ENCODE results near the gene CFAP77.

The CFAP77 gene

GRCh38 chr9:132584601-132585560, 174.9 kb downstream of the CFAP77 start:
- DNase-seq: no peak

GRCh38 chr9:132585954-132586829, 176.2 kb downstream of the CFAP77 start:
- no peak for DNase-seq

GRCh38 chr9:132586830-132587591, 177.0 kb downstream of the CFAP77 start:
- DNase-seq: no peak

DNA sequence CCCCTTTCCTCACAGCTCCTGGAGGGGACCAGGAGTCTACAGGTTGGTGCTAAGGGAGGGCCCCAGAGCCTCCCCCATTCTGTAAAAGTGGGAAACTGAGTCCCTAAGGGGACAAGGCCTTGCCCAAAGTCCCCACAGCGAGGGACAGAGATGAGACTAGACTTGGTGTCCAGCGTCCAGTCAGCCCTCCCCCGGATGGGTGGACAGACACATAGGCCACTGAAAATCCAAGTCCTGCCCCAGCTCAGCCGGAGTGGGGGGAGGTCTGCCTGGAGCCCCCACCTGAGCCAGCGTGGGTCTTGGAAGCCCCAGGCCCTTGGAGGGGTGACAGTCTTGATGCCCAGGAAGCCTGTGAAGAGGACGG, 177.6 kb downstream of the CFAP77 start:
- DNase-seq: no peak

- DNase-seq: no peak
Observed at GRCh38 chr9:132588098-132588497, 178.1 kb downstream of the CFAP77 start.

DNA sequence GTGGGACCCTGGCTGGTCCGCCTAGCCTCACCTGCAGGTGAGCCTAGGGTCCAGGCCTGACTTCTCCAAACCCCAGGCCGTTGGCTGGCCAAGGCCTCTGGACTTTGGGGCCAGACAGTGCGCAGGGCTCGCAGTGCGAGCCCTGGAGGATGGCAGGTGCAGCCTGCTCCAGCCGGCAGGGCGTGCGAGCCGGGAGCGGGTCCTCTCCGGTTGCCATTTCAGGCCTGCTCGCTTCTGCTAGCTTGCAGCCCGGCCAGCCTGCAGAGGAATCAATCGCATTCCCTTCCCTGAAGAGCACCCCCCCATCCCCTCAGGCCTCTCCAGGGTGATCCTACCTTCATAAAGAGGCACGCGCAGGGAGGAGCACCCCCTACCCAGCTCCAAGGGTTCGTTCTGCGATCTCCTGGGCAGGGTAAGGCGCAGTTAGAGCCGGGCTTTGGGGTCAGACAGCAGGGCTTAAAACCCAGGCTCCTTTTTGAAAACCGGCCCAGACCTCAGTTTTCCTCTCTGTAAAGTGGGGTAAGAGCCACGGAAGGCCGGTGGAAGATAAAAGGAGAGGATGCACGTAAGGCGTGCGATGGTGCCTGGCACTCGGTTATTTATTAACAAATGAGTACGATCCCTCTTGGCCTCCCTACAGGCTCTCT, 178.6 kb downstream of the CFAP77 start:
- no peak for DNase-seq

DNA sequence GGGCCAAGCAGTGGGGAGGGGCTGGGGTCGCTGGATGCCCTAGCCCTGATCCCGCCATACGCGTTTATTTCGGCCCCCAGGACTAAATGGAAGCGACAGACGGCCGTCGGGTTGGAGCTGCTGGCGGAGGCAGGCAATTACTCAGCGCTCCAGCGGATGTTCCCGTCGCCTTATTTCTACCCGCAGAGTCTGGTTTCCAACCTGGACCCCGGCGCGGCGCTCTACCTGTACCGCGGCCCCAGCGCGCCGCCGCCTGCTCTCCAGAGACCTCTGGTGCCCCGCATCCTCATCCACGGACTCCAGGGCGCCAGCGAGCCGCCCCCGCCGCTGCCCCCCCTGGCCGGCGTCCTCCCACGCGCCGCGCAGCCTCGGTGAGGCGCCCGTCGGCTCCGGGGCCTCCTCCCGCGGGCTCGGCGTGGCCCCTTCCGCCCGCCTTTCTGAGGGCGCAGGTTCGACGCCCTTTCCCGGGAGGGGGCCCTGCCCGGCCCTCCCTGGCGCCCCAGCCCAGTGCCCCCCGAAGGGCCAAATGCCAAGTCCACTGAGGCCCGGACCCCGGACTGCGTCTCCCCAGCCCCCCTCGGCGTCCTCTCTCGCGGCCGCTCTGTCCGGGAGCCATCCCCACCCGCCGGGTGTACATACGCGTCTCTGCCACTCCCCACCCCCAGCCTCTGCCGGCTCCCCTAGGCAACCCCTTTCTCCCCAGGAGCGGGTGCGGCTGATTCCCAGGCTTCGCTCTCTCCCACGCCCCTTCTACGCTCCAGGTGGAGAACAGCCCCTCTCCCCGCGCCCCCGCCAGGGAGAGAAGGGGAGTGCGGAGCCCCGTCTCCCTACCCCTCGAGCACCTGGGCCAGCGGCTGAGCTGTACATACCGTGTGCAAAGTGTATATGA, 179.4 kb downstream of the CFAP77 start:
- DNase-seq: no peak

GRCh38 chr9:132590037-132590317, 180.0 kb downstream of the CFAP77 start:
- no peak for DNase-seq

GRCh38 chr9:132590318-132591182, 180.5 kb downstream of the CFAP77 start:
- no peak for DNase-seq

- no peak for DNase-seq
Observed at GRCh38 chr9:132591244-132591643, 181.2 kb downstream of the CFAP77 start.

DNA sequence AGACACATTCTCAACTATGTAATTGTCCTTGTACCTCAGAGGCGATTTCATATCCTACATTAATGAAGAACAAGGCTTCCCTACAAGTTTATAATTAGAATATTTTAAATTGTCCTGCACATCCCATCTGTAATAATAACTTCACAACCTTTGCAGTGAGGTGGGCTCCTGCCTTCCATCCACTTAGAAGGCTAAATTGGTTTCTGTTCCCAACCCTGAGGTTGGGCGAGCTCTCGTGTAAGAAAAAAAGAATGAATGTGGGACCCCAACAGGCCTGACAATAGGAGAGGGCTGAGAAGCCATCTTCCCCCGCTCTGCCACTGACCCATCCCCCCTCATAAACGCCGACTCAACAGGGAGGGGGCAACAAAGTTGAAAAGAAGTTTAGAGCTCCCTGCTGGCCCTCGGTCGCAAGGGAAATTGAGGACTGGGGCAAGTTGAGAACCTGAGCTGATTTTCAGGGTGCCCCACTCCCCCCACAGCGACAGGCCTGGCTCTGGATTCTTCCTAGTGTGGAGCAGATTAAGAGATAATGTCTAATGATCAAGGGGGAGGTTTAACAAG, 181.8 kb downstream of the CFAP77 start:
- DNase-seq: no peak

DNA sequence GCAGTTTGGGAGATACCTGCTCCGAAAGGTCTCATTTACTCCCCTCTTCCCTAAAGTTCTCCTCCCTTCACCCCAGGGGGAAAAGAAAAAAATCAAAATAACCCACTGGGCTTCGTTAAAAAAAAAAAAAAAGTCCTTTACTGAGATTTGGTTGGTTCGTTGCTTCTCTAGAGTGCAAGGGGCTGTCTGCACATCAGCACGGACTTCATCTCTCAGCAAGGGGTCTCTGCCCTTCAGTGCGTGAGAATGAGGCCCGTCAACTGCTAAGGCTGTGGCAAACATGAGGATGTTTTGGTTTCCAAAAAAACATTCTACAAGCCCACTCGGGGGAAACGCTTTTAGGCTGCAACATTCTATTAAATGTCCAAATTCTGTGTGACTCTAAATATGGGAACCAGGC, 182.4 kb downstream of the CFAP77 start:
- DNase-seq: no peak

DNA sequence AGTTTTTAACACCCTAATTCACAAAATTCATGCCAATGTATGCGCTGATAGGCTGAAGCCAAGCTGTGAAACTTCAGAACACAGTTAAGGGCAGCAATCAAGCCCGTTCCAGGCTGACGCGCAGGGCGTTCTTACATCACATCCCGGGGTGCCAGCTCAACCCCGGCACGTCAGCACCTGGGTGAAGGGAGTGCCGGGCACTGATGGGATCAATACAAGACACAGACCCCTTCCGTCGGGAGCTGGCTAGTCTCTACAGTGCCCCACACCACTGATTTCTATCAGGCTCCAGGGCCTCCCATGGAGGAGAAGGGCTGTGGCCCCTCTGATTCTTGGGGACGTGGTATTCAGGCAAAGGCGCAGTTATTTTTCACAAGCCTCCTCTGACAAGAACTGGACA, 184.4 kb downstream of the CFAP77 start:
- DNase-seq: no peak

DNA sequence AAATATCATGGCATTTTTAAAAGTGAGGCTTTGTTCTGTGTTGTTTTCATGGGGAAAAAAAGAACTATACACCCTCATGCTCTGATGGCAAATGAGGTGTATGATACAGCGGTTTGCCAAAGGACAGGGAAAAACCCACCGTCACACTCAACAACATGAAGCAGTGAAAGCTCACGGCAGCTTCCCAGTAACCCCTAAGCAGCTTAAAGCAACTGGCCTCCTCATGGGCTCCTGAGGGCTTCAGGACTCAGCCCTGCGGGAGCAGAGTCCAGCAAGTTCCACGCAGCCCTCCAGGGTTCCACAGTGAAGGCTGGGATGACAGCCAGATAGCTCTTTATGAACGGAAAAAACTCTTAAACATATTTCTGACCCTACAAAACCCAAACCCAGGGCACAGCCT, 185.3 kb downstream of the CFAP77 start:
- DNase-seq: no peak

GRCh38 chr9:132596200-132596599, 186.2 kb downstream of the CFAP77 start:
- no peak for DNase-seq

DNA sequence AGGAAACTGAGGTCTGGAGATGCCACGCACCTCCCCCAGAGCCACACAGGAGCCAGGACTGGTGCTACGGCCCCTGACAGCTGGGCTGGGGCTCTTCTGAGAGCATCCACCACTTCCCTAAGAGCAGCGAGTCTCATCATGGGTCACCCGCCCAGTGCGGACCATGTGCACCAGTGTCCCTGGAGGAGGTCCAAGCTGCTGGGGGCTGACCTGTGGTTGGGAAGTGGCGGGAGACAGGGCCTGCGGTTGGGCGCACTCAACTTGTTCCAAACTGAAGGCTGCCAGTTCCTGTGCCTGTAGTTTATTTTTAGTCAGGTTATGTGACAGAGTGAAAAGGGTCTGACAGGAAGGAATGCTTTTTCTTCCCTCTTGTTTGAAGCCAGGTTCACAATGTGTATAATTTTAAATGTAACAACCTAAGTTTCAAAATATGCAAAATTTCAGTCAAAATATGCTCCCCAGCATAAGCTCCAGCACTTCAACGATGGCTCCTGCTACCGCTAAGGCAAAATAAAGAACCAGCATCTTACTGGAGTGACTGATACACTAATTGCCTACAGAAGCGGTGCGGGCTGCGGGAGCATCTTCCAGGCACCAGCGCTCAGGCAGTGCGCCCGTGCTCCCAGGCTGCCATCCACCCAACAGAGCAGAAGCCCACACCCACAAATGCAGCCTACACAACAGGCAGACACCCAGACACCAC, 187.2 kb downstream of the CFAP77 start:
- no peak for DNase-seq

DNA sequence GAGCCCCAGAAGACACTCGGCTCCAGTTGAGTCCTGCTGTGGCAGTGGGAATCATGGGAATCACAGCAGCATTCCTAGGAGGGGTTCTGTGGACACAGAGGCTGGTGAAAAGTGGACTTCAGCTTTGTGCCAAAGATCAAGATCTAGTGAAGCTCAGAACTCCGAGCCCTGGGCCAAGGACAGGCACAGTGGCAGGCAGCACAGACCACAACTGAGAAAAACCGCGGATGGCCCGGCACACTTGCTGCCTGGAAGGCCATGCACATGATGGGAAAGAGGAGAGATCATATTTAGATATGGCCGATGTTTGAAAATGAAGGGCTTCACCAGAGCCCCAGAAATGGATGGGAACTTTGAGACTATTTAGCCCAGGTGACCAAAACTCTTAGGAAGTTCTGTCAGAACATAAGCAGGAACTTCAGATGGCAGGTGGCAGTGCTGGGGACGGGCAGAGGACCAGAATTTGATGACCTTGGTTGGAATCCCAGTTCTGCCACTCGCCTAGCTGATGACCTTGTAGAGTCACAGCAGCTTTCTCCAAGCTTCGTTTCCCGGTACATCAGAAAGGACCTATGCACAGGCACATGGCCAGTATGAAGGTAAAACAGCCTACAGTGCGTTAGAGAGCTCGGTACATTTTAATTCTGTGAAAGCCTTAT, 190.4 kb downstream of the CFAP77 start:
- DNase-seq: no peak

DNA sequence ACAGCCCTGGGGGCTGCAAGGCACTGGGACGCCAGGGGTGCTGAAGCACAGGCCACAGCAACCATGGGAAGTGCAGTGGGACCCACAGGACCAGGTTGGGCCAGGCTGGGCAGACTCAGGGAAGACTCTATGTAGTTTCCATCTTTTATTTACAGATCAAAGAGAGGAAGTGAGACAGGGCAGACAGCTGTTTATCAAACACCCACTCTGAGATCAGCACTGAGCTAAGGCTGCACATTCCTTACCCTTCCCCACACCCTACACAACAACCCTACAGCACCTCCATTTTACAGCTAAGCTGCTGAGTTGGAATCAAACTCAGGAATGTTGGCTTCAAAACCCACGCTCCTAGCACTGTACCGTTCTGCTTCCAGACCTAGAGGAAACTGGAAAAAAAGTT, 192.2 kb downstream of the CFAP77 start:
- no peak for DNase-seq

DNA sequence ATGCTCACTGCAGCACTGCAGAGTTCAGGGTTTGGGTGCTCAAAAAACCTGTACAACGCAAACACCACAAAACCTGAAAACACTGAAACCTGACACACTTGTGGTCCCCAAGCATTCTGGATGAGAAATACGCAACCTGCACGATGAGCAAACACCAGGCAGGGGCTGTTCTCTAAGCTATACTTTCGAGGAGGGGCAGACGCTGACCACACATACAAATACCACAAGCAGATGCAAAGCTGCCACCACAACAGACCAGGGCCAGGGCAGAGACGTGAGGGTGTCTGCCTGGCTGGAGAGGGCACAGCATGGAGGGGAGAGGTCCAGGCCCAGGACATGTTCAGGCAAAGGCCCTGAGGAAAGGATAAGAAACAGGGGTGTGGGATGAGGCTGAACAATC, 195.4 kb downstream of the CFAP77 start:
- DNase-seq: no peak

All from activated CD4-positive, alpha-beta T cell treated with anti-CD3 and anti-CD28 coated beads for 1 hour (primary cell).